ENCODE measurements around the gene BABAM2. TPM values are rescaled to one million over a fixed set of nuclear protein-coding genes. Genes with fewer than 3 reads are reported as not detected.
A peak's percentile ranks its signal among the peaks of the same experiment; 100 is the strongest.

Gene BABAM2
- total RNA-seq, 1 donor from 2014 or later = 35.3 TPM

DNA sequence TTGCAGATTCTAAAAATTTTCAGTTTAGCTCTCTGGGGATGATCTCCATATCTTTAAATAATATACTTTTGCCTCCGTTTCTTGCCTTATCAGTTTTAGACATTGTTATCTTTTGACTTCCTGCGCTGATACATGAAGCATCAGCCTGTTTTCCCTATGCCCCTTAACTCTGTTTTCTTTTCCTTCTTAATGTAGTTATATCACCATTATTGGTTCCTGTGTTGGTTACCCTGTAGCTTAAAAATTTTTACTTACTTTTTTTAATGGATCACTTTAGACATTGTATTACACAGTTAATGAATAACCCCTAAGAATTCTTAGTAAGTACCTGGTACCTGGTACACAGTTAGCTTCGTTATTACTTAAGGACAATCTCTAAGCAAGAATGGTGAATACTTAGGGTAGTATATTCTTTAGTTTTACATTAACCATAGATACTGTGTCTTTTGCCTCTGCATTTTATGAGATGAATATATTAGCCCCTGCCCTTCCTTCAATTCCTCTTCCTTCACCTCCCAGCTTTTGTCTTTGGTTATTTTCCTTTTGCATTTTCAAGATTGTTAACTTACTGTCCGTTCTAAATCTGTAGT, 40.9 kb downstream of the BABAM2 start:
- Histone ChIP-seq H3K27me3 (ENCODE audit: control insufficient read depth, insufficient read depth, low read length) (no peaks in the 10 kb centered on the region), H3K4me3 (ENCODE audit: low read depth, low read length) (no peak overlapping the region), H3K36me3 (ENCODE audit: control insufficient read depth, insufficient read depth, low read length) (no peaks in the 10 kb centered on the region)
- DNase-seq (ENCODE audit: low read depth) = no peak
- TF ChIP-seq, protein P1, sequence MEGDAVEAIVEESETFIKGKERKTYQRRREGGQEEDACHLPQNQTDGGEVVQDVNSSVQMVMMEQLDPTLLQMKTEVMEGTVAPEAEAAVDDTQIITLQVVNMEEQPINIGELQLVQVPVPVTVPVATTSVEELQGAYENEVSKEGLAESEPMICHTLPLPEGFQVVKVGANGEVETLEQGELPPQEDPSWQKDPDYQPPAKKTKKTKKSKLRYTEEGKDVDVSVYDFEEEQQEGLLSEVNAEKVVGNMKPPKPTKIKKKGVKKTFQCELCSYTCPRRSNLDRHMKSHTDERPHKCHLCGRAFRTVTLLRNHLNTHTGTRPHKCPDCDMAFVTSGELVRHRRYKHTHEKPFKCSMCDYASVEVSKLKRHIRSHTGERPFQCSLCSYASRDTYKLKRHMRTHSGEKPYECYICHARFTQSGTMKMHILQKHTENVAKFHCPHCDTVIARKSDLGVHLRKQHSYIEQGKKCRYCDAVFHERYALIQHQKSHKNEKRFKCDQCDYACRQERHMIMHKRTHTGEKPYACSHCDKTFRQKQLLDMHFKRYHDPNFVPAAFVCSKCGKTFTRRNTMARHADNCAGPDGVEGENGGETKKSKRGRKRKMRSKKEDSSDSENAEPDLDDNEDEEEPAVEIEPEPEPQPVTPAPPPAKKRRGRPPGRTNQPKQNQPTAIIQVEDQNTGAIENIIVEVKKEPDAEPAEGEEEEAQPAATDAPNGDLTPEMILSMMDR (IDR thresholded peaks at IDR 0.05; ENCODE audit: insufficient read depth, low read length, poor library complexity, severe bottlenecking) = no peak

DNA sequence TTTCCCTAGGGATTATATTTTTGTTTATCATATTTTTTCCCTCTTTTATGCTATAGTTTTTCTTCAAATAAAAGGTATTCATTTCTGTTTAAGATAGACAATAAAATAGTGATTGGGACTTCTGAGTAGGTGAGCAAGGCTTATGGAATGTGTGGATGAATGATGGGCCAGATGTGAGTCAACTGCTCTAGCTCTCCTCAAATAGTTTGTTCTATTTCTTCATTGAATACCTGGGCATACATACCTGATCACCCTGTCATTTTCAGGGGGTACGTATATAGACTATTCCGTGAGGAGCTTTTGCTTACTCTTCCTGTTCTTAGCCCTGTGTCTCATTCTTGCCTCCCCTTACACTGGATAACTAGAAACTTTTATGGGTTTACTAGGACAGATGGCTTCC, 41.9 kb downstream of the BABAM2 start:
- DNase-seq (ENCODE audit: low read depth) = peak; percentile 82
- Histone ChIP-seq H3K4me3 (ENCODE audit: low read depth, low read length) (no peak overlapping the region), H3K27me3 (ENCODE audit: control insufficient read depth, insufficient read depth, low read length) (no peaks in the 10 kb centered on the region), H3K36me3 (ENCODE audit: control insufficient read depth, insufficient read depth, low read length) (no peaks in the 10 kb centered on the region)
- TF ChIP-seq, protein P1 (IDR thresholded peaks at IDR 0.05; ENCODE audit: insufficient read depth, low read length, poor library complexity, severe bottlenecking) = no peak

DNA sequence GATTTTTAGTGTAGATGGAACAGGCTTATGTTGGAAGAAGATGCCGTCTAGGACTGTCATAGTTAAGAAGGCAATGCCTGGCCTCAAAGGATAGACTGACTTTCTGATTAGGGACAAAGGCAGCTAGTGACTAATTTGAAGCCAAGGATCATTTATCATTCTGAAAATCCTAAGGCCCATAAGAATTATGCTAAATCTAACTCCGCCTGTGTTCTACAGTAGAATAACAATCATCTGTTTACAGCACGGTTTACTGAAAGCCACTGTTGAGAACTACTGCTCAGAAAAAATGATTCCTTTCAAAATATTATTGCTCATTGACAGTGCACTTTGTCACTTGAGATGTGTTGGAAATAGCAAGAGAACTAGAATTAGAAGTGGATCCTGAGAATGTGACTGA, 44.5 kb downstream of the BABAM2 start:
- TF ChIP-seq, protein P1 (IDR thresholded peaks at IDR 0.05; ENCODE audit: insufficient read depth, low read length, poor library complexity, severe bottlenecking) = no peak
- no peak for DNase-seq (ENCODE audit: low read depth)
- no peaks in the 10 kb centered on the region for H3K27me3 ChIP-seq (ENCODE audit: control insufficient read depth, insufficient read depth, low read length)
- H3K36me3 ChIP-seq (ENCODE audit: control insufficient read depth, insufficient read depth, low read length) = no peaks in the 10 kb centered on the region
- H3K4me3 ChIP-seq (ENCODE audit: low read depth, low read length) = no peak overlapping the region

DNA sequence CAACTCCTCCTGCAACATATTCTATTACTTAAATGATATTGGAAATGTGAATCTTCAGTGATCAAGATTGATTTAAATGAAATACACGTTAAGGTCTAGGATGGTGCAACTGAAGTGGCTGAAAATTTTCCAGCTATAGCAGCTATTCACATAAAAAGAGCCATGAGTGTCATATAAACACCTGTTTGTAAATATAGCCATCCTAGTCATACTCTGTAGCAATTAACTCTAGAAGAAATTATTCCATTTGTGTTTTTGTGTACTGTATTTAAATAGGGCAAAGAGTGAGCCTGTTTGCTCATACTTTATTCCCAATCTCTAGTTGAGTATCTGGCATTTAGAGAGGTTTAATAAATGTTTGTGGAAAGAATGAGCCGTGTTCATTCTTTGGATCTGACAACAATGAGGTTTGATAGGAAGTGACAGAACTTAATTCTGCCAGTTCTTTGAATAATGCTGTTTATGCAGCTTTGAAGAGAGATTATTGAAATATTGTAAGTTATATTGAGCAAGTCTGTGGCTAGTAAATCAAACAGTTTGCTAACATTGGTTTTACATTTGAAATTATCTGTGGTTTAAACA, 49.7 kb downstream of the BABAM2 start:
- H3K4me3 ChIP-seq (ENCODE audit: low read depth, low read length) = no peak overlapping the region
- no peak for DNase-seq (ENCODE audit: low read depth)
- H3K36me3 ChIP-seq (ENCODE audit: control insufficient read depth, insufficient read depth, low read length) = no peaks in the 10 kb centered on the region
- TF ChIP-seq, protein P1 (IDR thresholded peaks at IDR 0.05; ENCODE audit: insufficient read depth, low read length, poor library complexity, severe bottlenecking) = no peak
- H3K27me3 ChIP-seq (ENCODE audit: control insufficient read depth, insufficient read depth, low read length) = no peaks in the 10 kb centered on the region

DNA sequence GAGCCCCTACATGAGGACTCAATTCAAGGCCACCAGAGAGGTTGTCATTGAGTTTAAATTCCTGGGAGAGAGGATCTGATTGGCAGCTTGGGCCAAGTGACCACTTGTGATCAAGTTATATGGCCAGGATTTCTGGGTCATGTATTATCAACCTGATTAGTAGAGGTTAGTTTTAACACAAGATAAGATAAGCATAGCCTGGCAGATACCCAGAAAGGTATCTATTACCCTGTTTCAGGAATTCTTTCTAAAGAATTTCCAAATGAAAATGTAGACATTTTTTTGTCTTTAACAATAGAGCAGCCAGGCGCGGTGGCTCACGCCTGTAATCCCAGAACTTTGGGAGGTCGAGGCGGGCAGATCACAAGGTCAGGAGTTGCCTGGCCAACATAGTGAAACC, 50.5 kb downstream of the BABAM2 start:
- Histone ChIP-seq H3K4me3 (ENCODE audit: low read depth, low read length) (no peak overlapping the region), H3K36me3 (ENCODE audit: control insufficient read depth, insufficient read depth, low read length) (no peaks in the 10 kb centered on the region), H3K27me3 (ENCODE audit: control insufficient read depth, insufficient read depth, low read length) (no peaks in the 10 kb centered on the region)
- DNase-seq (ENCODE audit: low read depth) = no peak
- TF ChIP-seq, protein P1 (IDR thresholded peaks at IDR 0.05; ENCODE audit: insufficient read depth, low read length, poor library complexity, severe bottlenecking) = no peak
